GM18499 (cell line): ENCODE data around the gene ANXA9.

Experiments
- ATAC-seq: cut with Tn5 transposase; IDR thresholded peaks from one replicate; pipeline ENCODE4 v1.9.1; 2021; ENCODE audit warnings: moderate number of reproducible peaks; ENCODE audit not compliant: insufficient read depth, unreplicated experiment

Gene ANXA9

GRCh38 chr1:150973836-150974579 is 8.1 kb upstream of the ANXA9 start:
- ATAC-seq = no peak

DNA sequence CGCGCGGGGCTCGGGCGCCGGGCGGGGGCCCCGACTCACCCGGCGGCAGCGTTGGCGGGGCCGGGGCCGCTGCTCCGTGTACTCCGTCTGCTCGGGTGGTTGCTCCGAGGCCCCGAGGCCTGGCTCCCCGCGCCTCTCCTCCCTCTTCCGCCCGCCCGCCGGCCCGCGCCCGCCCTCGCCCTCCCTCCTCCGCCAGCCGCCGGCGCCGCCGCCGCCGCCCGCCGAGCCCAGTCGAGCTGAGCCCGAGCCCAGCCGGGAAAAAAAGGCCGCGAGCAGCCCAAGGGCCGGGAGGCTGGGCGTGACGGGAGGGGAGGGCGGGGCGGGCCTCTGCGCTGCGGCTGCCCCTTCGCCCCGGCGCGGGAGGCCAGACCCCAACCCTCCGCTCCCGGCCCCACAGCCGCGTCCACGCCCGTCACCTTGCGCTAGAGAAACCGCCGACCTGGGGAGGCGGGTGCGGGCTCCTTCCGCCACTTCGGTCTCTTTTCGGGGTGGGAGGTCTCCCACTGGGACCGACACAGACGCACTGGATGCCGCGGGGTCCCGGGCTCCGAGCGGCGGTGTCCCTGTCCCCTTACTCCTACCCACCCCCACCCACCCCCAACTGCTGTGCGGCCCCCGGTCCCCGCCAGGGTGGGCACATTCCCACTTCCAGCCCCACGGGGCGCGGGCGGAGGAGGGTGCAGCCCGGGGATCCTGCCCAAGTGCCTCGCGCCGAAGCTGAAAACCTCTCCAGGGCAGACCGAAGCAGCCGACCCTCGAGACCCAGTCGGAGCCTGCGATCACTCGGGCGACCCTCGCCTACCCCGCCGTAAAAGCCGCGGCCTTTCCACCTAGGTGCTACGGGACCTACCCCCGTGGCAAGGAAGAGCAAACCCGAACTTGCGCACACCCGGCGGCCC is 7.3 kb upstream of the ANXA9 start, which contains the start of gene CERS2:
TSS of gene CERS2 (minus strand) at position 256 of the 899 bp plus-strand sequence. CDS start 5,745 bp downstream, outside the sequence.
- no peak for ATAC-seq

DNA sequence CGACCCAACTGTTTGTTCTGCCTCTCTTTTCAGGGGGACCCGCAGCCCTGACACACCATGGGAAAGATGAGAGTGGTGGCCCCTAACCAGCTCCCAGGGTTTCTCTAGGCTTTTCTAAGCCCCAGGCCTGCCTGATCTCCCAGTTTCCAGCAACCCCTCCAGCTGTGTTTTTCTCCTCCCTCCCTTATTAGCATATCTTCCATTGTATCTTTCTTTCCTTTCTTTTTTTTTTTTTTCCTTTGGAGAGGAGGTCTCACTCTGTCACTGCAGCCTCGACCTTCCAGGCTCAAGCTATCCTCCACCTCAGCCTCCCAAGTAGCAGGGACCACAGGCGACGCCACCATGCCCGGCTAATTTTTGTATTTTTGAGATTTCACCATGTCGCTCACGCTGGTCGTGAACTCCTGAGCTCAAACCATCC is 5.7 kb upstream of the ANXA9 start:
- no peak for ATAC-seq

DNA sequence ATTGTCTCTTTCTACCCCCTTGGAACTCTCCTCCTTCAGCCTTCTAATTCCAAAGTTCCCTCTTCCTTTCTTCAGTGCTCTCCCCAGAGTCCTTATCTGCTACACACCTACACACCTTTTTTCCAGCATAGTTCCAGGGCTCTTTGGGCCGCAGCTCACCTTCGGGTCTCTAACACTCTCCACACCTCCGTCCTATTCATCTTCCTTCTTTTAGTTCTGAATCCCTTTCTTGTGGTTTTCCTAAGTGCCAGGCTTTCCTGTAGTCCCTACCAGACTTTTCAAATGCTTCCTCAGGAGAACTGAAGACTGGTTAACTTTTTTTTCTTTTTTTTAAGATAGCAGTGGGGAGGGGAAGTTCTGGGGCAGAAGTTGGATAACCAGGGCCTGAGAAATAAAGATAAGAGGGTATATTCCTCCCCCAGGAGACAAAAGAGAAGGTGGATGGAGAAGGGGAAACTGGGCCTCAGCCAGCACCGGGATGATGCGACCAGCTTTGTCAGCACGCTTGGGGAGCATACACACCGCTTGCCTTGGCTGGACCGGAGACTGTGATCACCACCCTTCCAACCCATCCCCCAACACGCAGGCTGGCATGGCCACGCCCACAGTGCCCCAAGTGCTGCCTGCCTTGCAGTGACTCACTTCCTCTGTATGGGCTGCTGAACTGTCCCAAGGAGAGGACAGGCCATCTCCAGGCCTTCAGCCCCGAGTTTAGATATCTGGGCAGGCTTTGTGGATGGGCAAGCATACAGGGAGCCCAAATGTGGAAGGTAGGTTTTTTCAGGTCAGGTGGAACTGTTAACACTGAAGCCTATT is 5.0 kb upstream of the ANXA9 start:
- ATAC-seq = no peak

DNA sequence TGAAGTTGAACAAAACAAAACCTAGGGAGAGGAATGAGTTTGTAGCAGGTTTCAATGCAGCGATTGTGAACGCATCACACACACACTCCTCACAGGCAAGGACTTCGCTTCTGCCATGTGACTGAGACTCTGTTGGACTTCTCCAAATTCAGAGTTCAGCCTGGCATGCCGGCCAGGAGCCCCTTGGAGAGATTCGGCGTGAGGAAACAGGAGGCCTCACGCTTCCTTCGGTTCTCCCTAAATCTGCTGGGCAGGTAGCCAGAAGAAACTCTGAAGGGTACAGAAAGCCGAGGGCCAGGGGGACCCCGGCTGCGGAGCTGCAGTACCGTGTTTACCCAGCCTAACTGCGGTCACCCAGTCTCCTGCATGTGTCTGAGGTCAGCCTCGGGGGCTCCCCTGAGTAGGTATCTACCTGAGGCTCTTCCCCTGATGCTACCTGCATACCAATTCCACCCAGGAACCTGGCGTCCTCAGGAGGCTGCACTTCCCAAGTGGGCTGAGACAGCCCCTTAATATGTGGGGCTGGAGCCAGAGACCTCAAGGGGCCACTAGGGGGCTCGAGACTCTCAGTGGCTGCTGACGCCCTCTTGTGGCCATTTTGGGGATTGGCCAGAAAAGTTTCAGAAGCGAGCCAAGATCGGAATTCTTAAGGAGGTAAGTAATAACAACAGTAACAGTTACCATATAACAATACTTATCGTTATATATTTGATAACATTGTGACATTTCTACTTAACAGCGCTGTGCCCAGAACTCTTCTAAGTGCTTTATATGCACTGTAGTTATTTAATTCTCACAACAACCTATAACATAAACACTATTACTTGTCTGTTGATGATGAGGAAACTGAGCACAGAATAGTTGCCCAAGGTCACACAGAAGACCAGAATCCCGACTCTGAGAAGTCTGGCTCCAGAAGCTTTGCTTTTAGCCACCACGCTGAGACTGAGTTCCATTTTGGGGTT is 2.7 kb upstream of the ANXA9 start:
- ATAC-seq = no peak

DNA sequence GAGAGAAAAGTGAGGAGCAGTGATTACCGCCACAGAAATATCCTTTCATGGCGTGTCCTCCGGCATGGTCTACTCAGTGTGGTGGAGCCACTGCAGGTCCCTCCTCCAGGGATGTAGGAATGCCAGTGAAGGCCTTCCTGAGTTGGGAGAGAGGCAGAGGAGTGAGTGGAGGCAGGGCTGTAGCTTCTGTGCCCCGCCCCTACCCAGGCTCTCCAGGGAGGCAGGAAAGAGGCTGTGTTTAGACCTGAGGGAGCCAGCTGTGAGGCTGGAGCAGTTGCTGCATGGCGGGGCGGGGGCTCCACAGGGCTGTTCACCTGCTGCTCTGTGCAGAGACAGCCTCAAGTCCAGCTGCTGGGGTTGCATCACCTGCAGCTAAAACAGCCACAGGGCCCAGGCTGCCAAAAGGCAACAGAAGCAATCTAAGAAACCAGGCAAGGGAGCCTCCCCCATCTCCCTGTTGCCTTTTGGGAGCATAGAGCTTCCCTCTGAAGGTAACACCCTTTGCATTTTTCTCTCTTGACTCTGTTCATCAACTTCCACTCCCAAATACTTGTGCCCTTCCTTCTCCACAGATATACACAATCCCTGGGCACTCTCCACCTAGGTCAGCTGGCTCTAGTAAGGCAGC is 801 bp upstream of the ANXA9 start:
- no peak for ATAC-seq

DNA sequence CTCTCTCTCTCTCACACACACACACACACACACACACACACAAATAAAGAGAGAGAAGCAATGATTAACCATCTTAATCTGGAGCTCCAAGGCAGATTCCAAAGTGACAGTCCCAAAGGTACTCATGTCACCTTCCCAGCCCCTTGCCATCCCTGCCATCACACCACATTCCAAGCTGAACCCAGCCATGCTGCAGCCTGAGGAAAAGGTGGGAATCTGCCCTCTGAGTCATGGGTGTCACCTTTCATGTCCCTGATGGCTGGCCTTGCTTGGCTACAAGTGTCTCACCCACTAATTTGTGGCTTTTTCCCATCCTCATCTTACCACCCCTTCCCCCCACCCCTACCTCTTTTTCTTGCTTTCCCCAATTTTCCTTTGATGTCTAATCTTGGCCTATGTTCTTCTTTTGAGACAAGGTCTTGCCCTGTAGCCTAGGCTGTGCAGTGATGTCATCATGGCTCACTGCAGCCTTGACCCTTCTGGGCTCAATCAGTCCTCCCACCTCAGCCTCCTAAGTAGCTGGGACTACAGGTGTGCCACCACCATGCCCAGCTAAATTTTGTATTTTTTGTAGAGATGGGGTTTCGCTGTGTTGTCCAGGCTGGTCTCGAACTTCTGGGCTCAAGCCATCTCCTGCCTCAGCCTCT is 3.2 kb downstream of the ANXA9 start:
- ATAC-seq = no peak

- no peak for ATAC-seq
Measured at GRCh38 chr1:150987924-150988323, 5.8 kb downstream of the ANXA9 start.

GRCh38 chr1:150992626-150993025 is 10.5 kb downstream of the ANXA9 start:
- no peak for ATAC-seq

DNA sequence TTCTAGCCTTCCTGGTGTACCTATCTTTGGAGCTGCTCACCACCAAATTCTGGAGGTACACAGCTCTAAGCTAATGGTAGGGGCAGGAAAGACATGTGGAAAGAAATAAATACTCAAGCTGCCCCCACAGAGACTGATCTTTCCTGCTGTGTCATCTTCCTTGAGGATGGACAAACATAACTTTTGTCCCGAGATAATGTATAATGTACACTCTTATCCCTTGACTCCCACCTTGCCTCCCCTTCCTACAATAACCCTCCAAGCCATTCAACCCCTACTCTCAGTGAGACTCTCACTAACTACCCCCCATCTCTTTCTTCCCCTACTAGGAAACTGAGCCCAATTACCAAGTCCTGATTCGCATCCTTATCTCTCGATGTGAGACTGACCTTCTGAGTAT is 12.2 kb downstream of the ANXA9 start:
- no peak for ATAC-seq

DNA sequence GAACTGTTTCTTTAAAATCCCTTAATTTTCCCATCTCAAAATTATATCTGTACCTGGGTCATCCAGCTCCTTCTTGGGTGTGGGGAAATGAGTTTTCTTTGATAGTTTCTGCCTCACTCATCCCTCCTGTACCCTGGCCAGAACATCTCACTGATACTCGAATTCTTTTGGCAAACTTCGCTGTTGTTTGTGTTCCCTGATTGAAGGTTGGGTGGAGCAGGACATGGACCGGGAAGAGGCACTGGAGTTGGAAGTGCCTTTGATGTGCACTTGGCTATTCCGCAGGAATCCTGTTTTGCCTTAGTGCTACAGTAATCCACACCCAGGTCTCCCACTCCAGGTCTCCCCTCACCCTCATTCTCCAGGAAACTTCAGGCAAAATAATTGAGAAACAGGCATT is 13.4 kb downstream of the ANXA9 start:
- ATAC-seq = no peak

DNA sequence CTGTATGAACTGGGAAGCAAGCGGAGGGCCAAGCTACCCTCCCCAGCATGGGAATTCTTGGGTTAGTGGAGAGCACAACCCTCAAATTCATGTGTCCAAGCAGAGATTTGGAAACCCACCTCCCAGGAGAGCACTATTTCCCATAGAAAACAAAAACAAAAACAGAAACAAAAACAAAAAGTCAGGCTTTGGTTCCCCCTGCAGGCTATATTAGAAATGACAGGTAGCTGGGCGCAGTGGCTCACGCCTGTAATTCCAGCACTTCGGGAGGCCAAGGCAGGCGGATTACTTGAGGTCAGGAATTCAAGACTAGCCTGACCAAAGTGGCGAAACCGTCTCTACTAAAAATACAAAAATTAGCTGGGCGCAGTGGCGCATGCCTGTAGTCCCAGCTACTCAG is 13.8 kb downstream of the ANXA9 start:
- ATAC-seq = no peak

GRCh38 chr1:150997126-150997872 is 15.2 kb downstream of the ANXA9 start:
- no peak for ATAC-seq

DNA sequence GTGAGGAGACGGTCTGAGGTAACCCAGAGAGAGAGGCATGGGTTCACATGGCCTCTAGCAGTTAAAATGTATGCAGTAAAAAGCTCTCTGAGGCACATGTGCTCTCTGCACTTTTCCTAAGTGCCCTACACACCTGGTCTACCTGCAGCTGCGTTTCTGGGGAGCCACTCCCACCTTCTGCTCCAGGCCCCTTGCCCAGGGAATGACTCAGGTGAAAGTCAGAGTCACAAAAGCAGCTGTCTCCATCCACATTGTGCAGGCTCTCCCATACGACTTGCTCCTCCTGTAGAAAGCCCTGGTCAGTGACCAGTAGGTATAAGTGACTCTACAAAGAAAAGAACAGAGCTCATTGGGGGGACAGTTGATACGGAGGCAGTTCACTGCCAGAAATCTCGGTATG is 15.9 kb downstream of the ANXA9 start:
- no peak for ATAC-seq

DNA sequence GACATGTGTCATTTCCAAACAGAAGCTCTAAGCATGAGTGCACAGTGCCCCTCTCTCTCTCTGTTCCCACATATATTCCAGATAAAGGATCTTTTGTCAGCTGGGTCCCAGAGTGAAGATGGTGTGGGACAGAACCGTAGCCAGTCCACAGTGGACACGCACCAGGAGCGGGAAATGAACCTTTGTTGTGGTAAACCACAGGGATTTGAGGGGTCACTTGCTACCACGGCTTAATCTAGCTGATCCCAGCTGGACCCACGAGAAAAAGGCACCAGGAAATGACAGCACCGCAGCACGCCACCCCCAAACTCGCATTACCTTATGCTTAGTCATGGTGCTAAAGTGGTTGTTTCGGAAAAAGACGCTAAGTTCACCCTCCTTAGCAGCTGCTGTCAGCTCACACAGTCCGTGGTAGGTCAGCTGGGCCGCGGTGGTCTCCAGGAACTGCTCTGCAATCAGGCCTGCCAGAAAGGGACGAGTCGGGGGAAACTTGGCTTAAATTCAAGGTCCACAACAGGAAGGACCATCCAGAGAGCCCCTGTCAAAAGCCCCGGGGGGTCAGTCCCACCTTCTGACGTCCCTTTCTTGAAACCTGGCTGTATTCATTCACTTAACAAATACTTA is 17.1 kb downstream of the ANXA9 start:
- no peak for ATAC-seq

DNA sequence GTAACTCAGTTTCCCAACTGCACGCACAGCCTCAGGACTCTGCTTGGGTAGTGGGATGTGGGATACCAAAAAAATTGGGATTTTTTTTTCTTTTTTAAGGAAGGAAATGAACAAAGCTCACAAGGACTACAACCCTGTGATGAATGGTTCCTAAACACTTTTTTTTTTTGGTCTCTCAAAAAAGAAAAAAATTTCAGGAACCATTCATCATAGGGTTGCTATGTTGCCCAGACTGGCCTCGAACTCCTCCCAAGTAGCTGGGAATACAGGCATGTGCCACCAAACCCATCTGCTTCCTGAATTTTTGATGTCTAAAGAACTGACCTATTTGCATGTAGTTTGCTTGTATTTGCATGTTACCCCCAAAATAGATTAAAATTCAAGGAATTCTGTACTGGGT is 17.8 kb downstream of the ANXA9 start:
- no peak for ATAC-seq

GRCh38 chr1:151000408-151000807 is 18.3 kb downstream of the ANXA9 start:
- no peak for ATAC-seq
